Large intestine (tissue), 12 donors: ENCODE results near the gene SHFL. TPM values are rescaled to one million over a fixed set of nuclear protein-coding genes. Genes with fewer than 3 reads are reported as not detected.

Source experiments
- DNase-seq, 2 donors: peaks; one replicate each; pipeline versions ENCODE4 v3.0.0 to v3.0.0-alpha.2; 2013
- H3K27ac ChIP-seq: one replicate; pipeline ENCODE4 v1.5.1; 2013; ENCODE audit warnings: low read length
- H3K27me3 ChIP-seq: 2 replicates; pipeline ENCODE4 v1.6.1; 2013; ENCODE audit warnings: low read length; ENCODE audit not compliant: control insufficient read depth, insufficient read depth
- H3K36me3 ChIP-seq: 2 replicates; pipeline ENCODE4 v1.6.1; 2013; ENCODE audit warnings: low read length; ENCODE audit not compliant: control insufficient read depth, insufficient read depth
- H3K4me1 ChIP-seq: one replicate; pipeline ENCODE4 v1.6.1; 2013; ENCODE audit warnings: low read length; ENCODE audit not compliant: control insufficient read depth, insufficient read depth
- H3K4me3 ChIP-seq: one replicate; pipeline ENCODE4 v1.5.1; 2013; ENCODE audit warnings: low read length
- H3K9me3 ChIP-seq: one replicate; pipeline ENCODE4 v1.6.1; 2013; ENCODE audit warnings: mild to moderate bottlenecking, low read depth, low read length, moderate library complexity; ENCODE audit not compliant: control insufficient read depth
- WGBS: methylation state at CpG from one replicate; pipeline ENCODE4 v1.1.5; 2013; ENCODE audit warnings: low lambda C conversion rate; ENCODE audit not compliant: insufficient coverage; 5-methylcytosine and 5-hydroxymethylcytosine counted together
- long read RNA-seq, 11 donors: transcript quantifications; one replicate each; lab custom pipeline, GENCODE V29; 2026
- polyA plus RNA-seq: library from polyadenylated mRNA; unstranded; fragments of 120-200 nt; gene quantifications from one replicate; pipeline ENCODE4 v1.2.1, GENCODE V29; 2013

The SHFL gene
- 44.5 TPM for polyA plus RNA-seq
- long read RNA-seq, donor 1, transcript C19orf66-204 (1 exons, 1,655 nt): major isoform, 14 of 22 reads
- long read RNA-seq, donor 1, partial matches to known transcripts: 0 of 22 reads
- long read RNA-seq, donor 1, other reads (novel, unspliced or antisense): 0 of 22 reads
- long read RNA-seq, donor 2, transcript C19orf66-201 (8 exons, 2,117 nt): minor isoform, 8 of 53 reads
- long read RNA-seq, donor 2, transcript C19orf66-203 (7 exons, 2,079 nt): minor isoform, 6 of 53 reads
- long read RNA-seq, donor 2, transcript C19orf66-204 (1 exons, 1,655 nt): major isoform, 38 of 53 reads
- long read RNA-seq, donor 2, partial matches to known transcripts: 0 of 53 reads
- long read RNA-seq, donor 2, other reads (novel, unspliced or antisense): 0 of 53 reads
- long read RNA-seq, donor 3: 0 reads
- long read RNA-seq, donor 4, partial matches to known transcripts: 0 of 3 reads
- long read RNA-seq, donor 4, other reads (novel, unspliced or antisense): 0 of 3 reads
- long read RNA-seq, donor 5, transcript C19orf66-204 (1 exons, 1,655 nt): major isoform, 10 of 16 reads
- long read RNA-seq, donor 5, partial matches to known transcripts: 0 of 16 reads
- long read RNA-seq, donor 5, other reads (novel, unspliced or antisense): 0 of 16 reads
- long read RNA-seq, donor 6, transcript C19orf66-204 (1 exons, 1,655 nt): major isoform, 24 of 44 reads
- long read RNA-seq, donor 6, transcript C19orf66-203 (7 exons, 2,079 nt): minor isoform, 9 of 44 reads
- long read RNA-seq, donor 6, transcript C19orf66-201 (8 exons, 2,117 nt): minor isoform, 8 of 44 reads
- long read RNA-seq, donor 6, partial matches to known transcripts: 0 of 44 reads
- long read RNA-seq, donor 6, other reads (novel, unspliced or antisense): 0 of 44 reads
- long read RNA-seq, donor 7, transcript C19orf66-204 (1 exons, 1,655 nt): major isoform, 10 of 17 reads
- long read RNA-seq, donor 7, partial matches to known transcripts: 0 of 17 reads
- long read RNA-seq, donor 7, other reads (novel, unspliced or antisense): 0 of 17 reads
- long read RNA-seq, donor 8, transcript C19orf66-204 (1 exons, 1,655 nt): major isoform, 22 of 33 reads
- long read RNA-seq, donor 8, transcript C19orf66-203 (7 exons, 2,079 nt): minor isoform, 6 of 33 reads
- long read RNA-seq, donor 8, partial matches to known transcripts: 0 of 33 reads
- long read RNA-seq, donor 8, other reads (novel, unspliced or antisense): 0 of 33 reads
- long read RNA-seq, donor 9, transcript C19orf66-203 (7 exons, 2,079 nt): minor isoform, 5 of 37 reads
- long read RNA-seq, donor 9, transcript C19orf66-201 (8 exons, 2,117 nt): minor isoform, 10 of 37 reads
- long read RNA-seq, donor 9, transcript C19orf66-204 (1 exons, 1,655 nt): major isoform, 17 of 37 reads
- long read RNA-seq, donor 9, partial matches to known transcripts: 5 of 37 reads
- long read RNA-seq, donor 9, other reads (novel, unspliced or antisense): 0 of 37 reads
- long read RNA-seq, donor 10, transcript C19orf66-201 (8 exons, 2,117 nt): minor isoform, 11 of 44 reads
- long read RNA-seq, donor 10, transcript C19orf66-203 (7 exons, 2,079 nt): minor isoform, 8 of 44 reads
- long read RNA-seq, donor 10, transcript C19orf66-204 (1 exons, 1,655 nt): major isoform, 24 of 44 reads
- long read RNA-seq, donor 10, partial matches to known transcripts: 0 of 44 reads
- long read RNA-seq, donor 10, other reads (novel, unspliced or antisense): 0 of 44 reads
- long read RNA-seq, donor 11, transcript C19orf66-201 (8 exons, 2,117 nt): minor isoform, 9 of 30 reads
- long read RNA-seq, donor 11, transcript C19orf66-204 (1 exons, 1,655 nt): major isoform, 18 of 30 reads
- long read RNA-seq, donor 11, partial matches to known transcripts: 0 of 30 reads
- long read RNA-seq, donor 11, other reads (novel, unspliced or antisense): 0 of 30 reads

GRCh38 chr19:10085641-10086590, at the start of gene SHFL:
SHFL (plus strand) TSS chr19:10086317; CDS start chr19:10086428, 111 bp downstream.
- H3K27ac ChIP-seq: peak within 1 kb of the TSS; percentile 69
- peaks cover 8% of the 10 kb centered on the region for H3K9me3 ChIP-seq
- WGBS: no CpG with 5 or more reads among the region's 81 CpGs
- H3K4me3 ChIP-seq: peak within 1 kb of the TSS; percentile 99
- no peaks in the 10 kb centered on the region for H3K4me1 ChIP-seq
- DNase-seq: peak; percentile 84 to 89
- no peaks in the 10 kb centered on the region for H3K27me3 ChIP-seq
- peaks cover 20% of the 10 kb centered on the region for H3K36me3 ChIP-seq

GRCh38 chr19:10036601-10037071, 49.5 kb upstream of the SHFL start:
- no CpG with 5 or more reads among the region's 5 CpGs for WGBS
- Histone ChIP-seq H3K27ac (peak overlapping the region; percentile 41), H3K36me3 (no peaks in the 10 kb centered on the region), H3K9me3 (no peaks in the 10 kb centered on the region), H3K4me3 (no peak overlapping the region), H3K4me1 (peaks cover 3% of the 10 kb centered on the region), H3K27me3 (peaks cover 9% of the 10 kb centered on the region)
- DNase-seq: peak; percentile 61 to 84

GRCh38 chr19:10037367-10037766, 48.8 kb upstream of the SHFL start:
- H3K4me3 ChIP-seq: no peak overlapping the region
- peak overlapping the region; percentile 41 for H3K27ac ChIP-seq
- no CpG with 5 or more reads among the region's 4 CpGs for WGBS
- H3K36me3 ChIP-seq: no peaks in the 10 kb centered on the region
- H3K9me3 ChIP-seq: no peaks in the 10 kb centered on the region
- peaks cover 5% of the 10 kb centered on the region for H3K27me3 ChIP-seq
- DNase-seq: peak in 1 of 2 donors; percentile 23
- H3K4me1 ChIP-seq: peaks cover 3% of the 10 kb centered on the region

GRCh38 chr19:10037809-10038208, 48.3 kb upstream of the SHFL start:
- Histone ChIP-seq H3K27ac (peak overlapping the region; percentile 41), H3K27me3 (peaks cover 4% of the 10 kb centered on the region), H3K4me3 (no peak overlapping the region), H3K4me1 (peaks cover 3% of the 10 kb centered on the region), H3K36me3 (no peaks in the 10 kb centered on the region), H3K9me3 (peaks cover 3% of the 10 kb centered on the region)
- DNase-seq: peak in 1 of 2 donors; percentile 35
- no CpG with 5 or more reads among the region's 5 CpGs for WGBS

GRCh38 chr19:10043286-10043927, 42.7 kb upstream of the SHFL start:
- Histone ChIP-seq H3K36me3 (no peaks in the 10 kb centered on the region), H3K27me3 (no peaks in the 10 kb centered on the region), H3K4me3 (no peak overlapping the region), H3K4me1 (no peaks in the 10 kb centered on the region), H3K27ac (no peak overlapping the region), H3K9me3 (peaks cover 3% of the 10 kb centered on the region)
- no CpG with 5 or more reads among the region's 4 CpGs for WGBS
- peak in 1 of 2 donors; percentile 48 for DNase-seq

GRCh38 chr19:10044390-10044789, 41.7 kb upstream of the SHFL start:
- no CpG with 5 or more reads among the region's 1 CpG for WGBS
- Histone ChIP-seq H3K4me1 (no peaks in the 10 kb centered on the region), H3K4me3 (no peak overlapping the region), H3K27me3 (no peaks in the 10 kb centered on the region), H3K36me3 (no peaks in the 10 kb centered on the region), H3K9me3 (peaks cover 3% of the 10 kb centered on the region), H3K27ac (no peak overlapping the region)
- DNase-seq: no peak

GRCh38 chr19:10045371-10045770, 40.7 kb upstream of the SHFL start:
- no peak overlapping the region for H3K4me3 ChIP-seq
- H3K36me3 ChIP-seq: no peaks in the 10 kb centered on the region
- no peaks in the 10 kb centered on the region for H3K27me3 ChIP-seq
- no peak overlapping the region for H3K27ac ChIP-seq
- DNase-seq: no peak
- peaks cover 3% of the 10 kb centered on the region for H3K9me3 ChIP-seq
- no CpG with 5 or more reads among the region's 1 CpG for WGBS
- no peaks in the 10 kb centered on the region for H3K4me1 ChIP-seq

- no peaks in the 10 kb centered on the region for H3K9me3 ChIP-seq
- no CpG with 5 or more reads among the region's 2 CpGs for WGBS
- no peaks in the 10 kb centered on the region for H3K36me3 ChIP-seq
- no peaks in the 10 kb centered on the region for H3K27me3 ChIP-seq
- H3K4me3 ChIP-seq: no peak overlapping the region
- no peak overlapping the region for H3K27ac ChIP-seq
- no peak for DNase-seq
- no peaks in the 10 kb centered on the region for H3K4me1 ChIP-seq
Observed at GRCh38 chr19:10049626-10050025, 36.5 kb upstream of the SHFL start.
